Measurements from ENCODE around the gene IL13RA1.

DNA sequence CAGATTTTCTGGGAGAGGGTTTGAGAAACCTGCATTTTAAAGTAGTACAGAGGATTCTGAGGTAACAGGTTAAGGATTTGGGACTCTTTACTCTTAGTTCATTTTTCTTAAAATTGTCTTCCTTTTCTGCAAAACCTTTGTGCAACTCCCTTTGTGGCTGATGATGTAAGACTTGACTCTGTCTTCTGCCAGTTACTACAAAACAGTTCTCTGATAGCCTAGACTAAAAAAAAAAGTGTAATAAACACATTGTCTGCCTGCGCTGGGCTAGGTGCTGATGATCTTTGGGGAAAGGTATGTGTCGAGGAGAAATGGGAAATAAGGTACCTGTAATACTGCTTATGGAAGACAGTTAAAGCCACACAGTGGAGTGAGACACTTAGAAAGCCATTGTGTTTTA, 28.7 kb downstream of the IL13RA1 start:
- TF ChIP-seq, protein P1, sequence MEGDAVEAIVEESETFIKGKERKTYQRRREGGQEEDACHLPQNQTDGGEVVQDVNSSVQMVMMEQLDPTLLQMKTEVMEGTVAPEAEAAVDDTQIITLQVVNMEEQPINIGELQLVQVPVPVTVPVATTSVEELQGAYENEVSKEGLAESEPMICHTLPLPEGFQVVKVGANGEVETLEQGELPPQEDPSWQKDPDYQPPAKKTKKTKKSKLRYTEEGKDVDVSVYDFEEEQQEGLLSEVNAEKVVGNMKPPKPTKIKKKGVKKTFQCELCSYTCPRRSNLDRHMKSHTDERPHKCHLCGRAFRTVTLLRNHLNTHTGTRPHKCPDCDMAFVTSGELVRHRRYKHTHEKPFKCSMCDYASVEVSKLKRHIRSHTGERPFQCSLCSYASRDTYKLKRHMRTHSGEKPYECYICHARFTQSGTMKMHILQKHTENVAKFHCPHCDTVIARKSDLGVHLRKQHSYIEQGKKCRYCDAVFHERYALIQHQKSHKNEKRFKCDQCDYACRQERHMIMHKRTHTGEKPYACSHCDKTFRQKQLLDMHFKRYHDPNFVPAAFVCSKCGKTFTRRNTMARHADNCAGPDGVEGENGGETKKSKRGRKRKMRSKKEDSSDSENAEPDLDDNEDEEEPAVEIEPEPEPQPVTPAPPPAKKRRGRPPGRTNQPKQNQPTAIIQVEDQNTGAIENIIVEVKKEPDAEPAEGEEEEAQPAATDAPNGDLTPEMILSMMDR (IDR thresholded peaks at IDR 0.05), result no peak
- TF ChIP-seq POLR2A (IDR thresholded peaks at IDR 0.05), result no peak
